ENCODE results near the gene TTC22. TPM values are rescaled to one million over a fixed set of nuclear protein-coding genes. Genes with fewer than 3 reads are reported as not detected.

The TTC22 gene
- total and polyA plus RNA-seq, 2 of the 4 experiments (the other 2 are of a cell fraction), result not detected

DNA sequence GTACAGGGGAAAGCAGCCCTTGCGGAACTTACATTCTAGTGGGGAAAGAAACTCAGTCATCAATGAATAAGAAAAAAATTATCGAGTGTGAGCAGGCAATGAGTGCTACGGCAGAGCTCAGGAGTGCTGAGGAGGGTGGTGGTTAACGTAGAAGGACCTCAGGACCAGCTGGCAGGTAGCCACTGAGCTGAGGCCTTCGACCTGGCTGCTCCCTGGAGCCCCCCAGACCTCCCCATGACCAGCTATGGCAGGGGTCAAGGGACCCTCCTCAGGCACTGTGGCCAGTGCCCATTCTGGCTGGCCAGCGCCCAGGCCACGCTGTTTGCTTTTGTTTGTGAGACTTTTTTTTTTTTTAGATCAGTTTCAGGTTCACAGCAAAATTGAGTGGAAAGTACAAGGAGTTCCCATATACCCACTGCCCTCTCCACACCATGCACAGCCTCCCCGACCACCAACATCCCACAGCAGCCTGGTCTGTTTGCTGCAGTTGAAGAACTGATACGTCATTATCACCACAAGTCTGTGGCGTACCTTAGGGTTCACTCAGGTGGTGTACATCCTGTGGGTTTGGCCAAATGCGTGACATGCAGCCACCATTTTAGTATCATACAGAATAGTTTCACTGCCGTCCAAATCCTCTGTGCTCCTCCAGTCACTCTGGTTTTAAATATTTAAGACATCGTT, 11.8 kb upstream of the TTC22 start:
- H2BK120ac ChIP-seq (ENCODE audit: low read depth, low read length), result no peak overlapping the region
- peaks cover 51% of the 10 kb centered on the region for H3K27me3 ChIP-seq (ENCODE audit: control insufficient read depth, insufficient read depth, low read length)
- in situ Hi-C loops (cut with MboI; ENCODE audit: low sequenced_read_pairs), result loop anchor here (10.0 kb wide), 1 partner anchor 138 kb away; no protein-coding TSS in a partner anchor
- H2AFZ ChIP-seq (replicated peaks; ENCODE audit: low read length, poor library complexity), result no peak overlapping the region
- H2BK5ac ChIP-seq (ENCODE audit: low read depth, low read length, poor library complexity, severe bottlenecking), result no peak overlapping the region
- no peak for ATAC-seq (ENCODE audit: low read depth)
- H4K20me1 ChIP-seq (ENCODE audit: insufficient read depth, low read length), result no peaks in the 10 kb centered on the region
- H3K9me1 ChIP-seq (ENCODE audit: insufficient read depth, low read length), result no peaks in the 10 kb centered on the region
- no peak overlapping the region for H2AK9ac ChIP-seq (replicated peaks; ENCODE audit: low read depth, low read length, poor library complexity)
- no peak overlapping the region for H4K8ac ChIP-seq (ENCODE audit: low read depth in 2 of 2, low read length in 2 of 2)
- BruUV-seq (replicated peaks), result no TSS peak
- CTCF ChIA-PET, result no interaction called here
- no peaks in the 10 kb centered on the region for H3K36me3 ChIP-seq (ENCODE audit: control insufficient read depth, insufficient read depth, low read length)
- H3K4me1 ChIP-seq (ENCODE audit: control insufficient read depth, insufficient read depth, low read length), result no peaks in the 10 kb centered on the region
- TF ChIP-seq, protein P1, sequence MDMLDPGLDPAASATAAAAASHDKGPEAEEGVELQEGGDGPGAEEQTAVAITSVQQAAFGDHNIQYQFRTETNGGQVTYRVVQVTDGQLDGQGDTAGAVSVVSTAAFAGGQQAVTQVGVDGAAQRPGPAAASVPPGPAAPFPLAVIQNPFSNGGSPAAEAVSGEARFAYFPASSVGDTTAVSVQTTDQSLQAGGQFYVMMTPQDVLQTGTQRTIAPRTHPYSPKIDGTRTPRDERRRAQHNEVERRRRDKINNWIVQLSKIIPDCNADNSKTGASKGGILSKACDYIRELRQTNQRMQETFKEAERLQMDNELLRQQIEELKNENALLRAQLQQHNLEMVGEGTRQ (IDR thresholded peaks at IDR 0.05; ENCODE audit: low read depth, low read length), result no peak
- TF ChIP-seq MAZ (IDR thresholded peaks at IDR 0.05; ENCODE audit: borderline replicate concordance, low read depth, low read length) (no peak), RAD21 (IDR thresholded peaks at IDR 0.05; ENCODE audit: low read length) (no peak), CEBPB (IDR thresholded peaks at IDR 0.05; ENCODE audit: low read depth, low read length) (no peak), RCOR1 (IDR thresholded peaks at IDR 0.05; ENCODE audit: insufficient replicate concordance, low read length) (no peak), MAFK (IDR thresholded peaks at IDR 0.05; ENCODE audit: low read depth, low read length) (no peak), SMC3 (IDR thresholded peaks at IDR 0.05; ENCODE audit: low read depth, low read length) (no peak), FOS (IDR thresholded peaks at IDR 0.05; ENCODE audit: low read depth, low read length) (no peak), NFE2L2 (IDR thresholded peaks at IDR 0.05; ENCODE audit: low read depth, low read length) (no peak), CHD1 (IDR thresholded peaks at IDR 0.05; ENCODE audit: low read depth, low read length) (no peak), POLR2A (IDR thresholded peaks at IDR 0.05; ENCODE audit: low read depth, low read length) (no peak), BHLHE40 (IDR thresholded peaks at IDR 0.05; ENCODE audit: low read depth, low read length) (no peak), RFX5 (IDR thresholded peaks at IDR 0.05; ENCODE audit: low read depth, low read length) (no peak), MXI1 (IDR thresholded peaks at IDR 0.05; ENCODE audit: borderline replicate concordance, low read depth, low read length) (no peak)
- TF ChIP-seq, protein P2, sequence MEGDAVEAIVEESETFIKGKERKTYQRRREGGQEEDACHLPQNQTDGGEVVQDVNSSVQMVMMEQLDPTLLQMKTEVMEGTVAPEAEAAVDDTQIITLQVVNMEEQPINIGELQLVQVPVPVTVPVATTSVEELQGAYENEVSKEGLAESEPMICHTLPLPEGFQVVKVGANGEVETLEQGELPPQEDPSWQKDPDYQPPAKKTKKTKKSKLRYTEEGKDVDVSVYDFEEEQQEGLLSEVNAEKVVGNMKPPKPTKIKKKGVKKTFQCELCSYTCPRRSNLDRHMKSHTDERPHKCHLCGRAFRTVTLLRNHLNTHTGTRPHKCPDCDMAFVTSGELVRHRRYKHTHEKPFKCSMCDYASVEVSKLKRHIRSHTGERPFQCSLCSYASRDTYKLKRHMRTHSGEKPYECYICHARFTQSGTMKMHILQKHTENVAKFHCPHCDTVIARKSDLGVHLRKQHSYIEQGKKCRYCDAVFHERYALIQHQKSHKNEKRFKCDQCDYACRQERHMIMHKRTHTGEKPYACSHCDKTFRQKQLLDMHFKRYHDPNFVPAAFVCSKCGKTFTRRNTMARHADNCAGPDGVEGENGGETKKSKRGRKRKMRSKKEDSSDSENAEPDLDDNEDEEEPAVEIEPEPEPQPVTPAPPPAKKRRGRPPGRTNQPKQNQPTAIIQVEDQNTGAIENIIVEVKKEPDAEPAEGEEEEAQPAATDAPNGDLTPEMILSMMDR (conservative IDR thresholded peaks at IDR 0.05; ENCODE audit: low read depth, low read length), result no peak
- TF ChIP-seq, protein P3, sequence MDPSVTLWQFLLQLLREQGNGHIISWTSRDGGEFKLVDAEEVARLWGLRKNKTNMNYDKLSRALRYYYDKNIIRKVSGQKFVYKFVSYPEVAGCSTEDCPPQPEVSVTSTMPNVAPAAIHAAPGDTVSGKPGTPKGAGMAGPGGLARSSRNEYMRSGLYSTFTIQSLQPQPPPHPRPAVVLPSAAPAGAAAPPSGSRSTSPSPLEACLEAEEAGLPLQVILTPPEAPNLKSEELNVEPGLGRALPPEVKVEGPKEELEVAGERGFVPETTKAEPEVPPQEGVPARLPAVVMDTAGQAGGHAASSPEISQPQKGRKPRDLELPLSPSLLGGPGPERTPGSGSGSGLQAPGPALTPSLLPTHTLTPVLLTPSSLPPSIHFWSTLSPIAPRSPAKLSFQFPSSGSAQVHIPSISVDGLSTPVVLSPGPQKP (IDR thresholded peaks at IDR 0.05; ENCODE audit: borderline replicate concordance, low read depth, low read length), result no peak
- no peak overlapping the region for H3K14ac ChIP-seq (replicated peaks; ENCODE audit: low read depth, low read length)
- H3K9ac ChIP-seq (ENCODE audit: low read depth, low read length), result no peak overlapping the region
- no peak overlapping the region for H2BK15ac ChIP-seq (ENCODE audit: low read depth, low read length)
- H4K91ac ChIP-seq (ENCODE audit: insufficient read depth, low read depth, low read length), result no peak overlapping the region
- H3K23ac ChIP-seq (ENCODE audit: low read depth, low read length), result no peak overlapping the region
- no peak overlapping the region for H3K18ac ChIP-seq (ENCODE audit: low read depth, low read length)
- H3K4me2 ChIP-seq (ENCODE audit: low read depth, low read length), result no peak overlapping the region
- WGBS, 2 experiments (ENCODE audit: extremely low coverage in 2 of 2, insufficient read length in 1 of 2), result no CpG with 5 or more reads among the region's 13 CpGs
- no peak overlapping the region for H2BK20ac ChIP-seq (ENCODE audit: low read depth, low read length)
- no peak overlapping the region for H3K27ac ChIP-seq (ENCODE audit: insufficient read depth, low read length)
- H3K4me3 ChIP-seq (ENCODE audit: insufficient read depth, low read depth, low read length), result no peak overlapping the region
- no peak overlapping the region for H3K4ac ChIP-seq (ENCODE audit: low read depth, low read length)
- dilution Hi-C loops (cut with HindIII; ENCODE audit: low sequenced_read_pairs, unreplicated experiment), result no loop called here
- intact Hi-C loops (cut with micrococcal nuclease), result loop anchor here (5.0 to 10.0 kb wide), 3 partner anchors 184 to 958 kb away; partner anchors contain the start of gene BSND
- H2AK5ac ChIP-seq (ENCODE audit: low read depth, low read length), result no peak overlapping the region
- no peaks in the 10 kb centered on the region for H3K79me1 ChIP-seq (ENCODE audit: low read depth in 1 of 2, low read length in 2 of 2)
- no peak overlapping the region for H4K5ac ChIP-seq (ENCODE audit: low read depth, low read length)
- POLR2A ChIA-PET (ENCODE audit: unreplicated experiment), result no interaction called here
- no peak overlapping the region for H3K56ac ChIP-seq (ENCODE audit: extremely low read depth, insufficient read depth, low read length)
- DNase-seq, result no peak
- H3K9me3 ChIP-seq (ENCODE audit: control insufficient read depth, insufficient read depth, low read length), result no peaks in the 10 kb centered on the region

All from IMR-90 (cell line).